ES-I3 (cell line): ENCODE data around the gene TAS1R3.

ENCODE experiments used
- H3K36me3 ChIP-seq: 2 replicates; pipeline ENCODE4 v1.6.1; 2013; ENCODE audit warnings: mild to moderate bottlenecking, low read length, control low read depth, moderate library complexity; ENCODE audit not compliant: insufficient read depth
- H3K4me1 ChIP-seq: 2 replicates; pipeline ENCODE4 v1.6.1; 2013; ENCODE audit warnings: mild to moderate bottlenecking, control low read depth, low read length; ENCODE audit not compliant: insufficient read depth
- H3K9ac ChIP-seq: 2 replicates; pipeline ENCODE4 v1.6.1; 2013; ENCODE audit warnings: low read depth, mild to moderate bottlenecking, low read length, moderate library complexity
- H3K9me3 ChIP-seq: 2 replicates; pipeline ENCODE4 v1.6.1; 2013; ENCODE audit warnings: mild to moderate bottlenecking, low read length, moderate library complexity; ENCODE audit not compliant: control insufficient read depth, insufficient read depth

Gene TAS1R3

DNA sequence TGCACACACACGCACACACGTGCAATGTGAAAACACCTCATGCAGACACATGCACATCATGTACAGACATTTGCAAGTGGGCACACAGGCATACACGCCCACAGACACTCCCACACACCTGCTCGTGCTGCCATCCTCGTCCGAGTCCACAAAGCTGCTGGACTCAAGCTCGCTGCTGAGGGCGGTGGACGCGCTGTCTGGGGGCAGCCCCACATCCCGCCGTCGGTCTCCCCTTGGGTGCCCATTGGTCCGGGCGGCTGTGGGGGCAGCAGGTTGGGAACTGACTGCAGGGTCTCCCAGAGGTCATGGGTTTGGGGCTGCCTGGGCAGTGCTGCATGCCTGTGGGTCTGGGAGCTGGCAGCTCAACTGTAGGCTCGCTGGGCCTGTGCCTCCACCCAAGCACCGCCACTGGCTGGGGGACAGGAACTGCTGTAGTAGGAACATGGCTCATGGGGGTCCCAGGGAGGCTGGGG, 10.5 kb downstream of the TAS1R3 start:
- 0 out of 2 replicates have a peak, but pooled peaks cover 6% of the 10 kb centered on the region for H3K36me3 ChIP-seq
- H3K9me3 ChIP-seq, result no peaks in the 10 kb centered on the region
- H3K9ac ChIP-seq, result no peak overlapping the region
- no peaks in the 10 kb centered on the region for H3K4me1 ChIP-seq

DNA sequence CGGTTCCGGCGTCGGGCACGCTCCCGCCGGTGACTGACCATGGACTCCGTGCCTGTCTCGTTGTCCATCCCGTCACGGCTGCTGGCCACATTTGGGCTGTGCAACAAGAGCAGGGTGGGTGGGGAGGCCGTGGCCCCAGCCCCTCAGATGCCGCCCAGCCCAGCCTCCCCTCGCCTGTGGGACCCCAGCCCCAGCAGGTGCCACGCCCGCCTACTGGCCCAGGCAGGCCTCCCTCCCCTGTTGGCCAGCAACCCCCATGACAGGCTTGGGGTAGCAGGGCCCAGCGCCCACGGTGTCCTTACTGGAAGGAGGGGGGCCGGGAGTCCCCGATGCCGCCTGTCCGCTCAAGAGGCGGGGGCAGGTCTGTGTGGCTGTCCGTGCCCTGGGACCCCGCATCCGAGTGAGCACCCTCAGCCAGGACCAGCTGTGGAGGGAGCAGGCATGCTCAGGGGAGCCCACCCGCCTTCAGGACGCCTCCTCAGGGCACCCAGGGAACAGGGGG, 11.0 kb downstream of the TAS1R3 start:
- Histone ChIP-seq H3K36me3 (0 out of 2 replicates have a peak, but pooled peaks cover 6% of the 10 kb centered on the region), H3K4me1 (no peaks in the 10 kb centered on the region), H3K9ac (no peak overlapping the region), H3K9me3 (no peaks in the 10 kb centered on the region)

DNA sequence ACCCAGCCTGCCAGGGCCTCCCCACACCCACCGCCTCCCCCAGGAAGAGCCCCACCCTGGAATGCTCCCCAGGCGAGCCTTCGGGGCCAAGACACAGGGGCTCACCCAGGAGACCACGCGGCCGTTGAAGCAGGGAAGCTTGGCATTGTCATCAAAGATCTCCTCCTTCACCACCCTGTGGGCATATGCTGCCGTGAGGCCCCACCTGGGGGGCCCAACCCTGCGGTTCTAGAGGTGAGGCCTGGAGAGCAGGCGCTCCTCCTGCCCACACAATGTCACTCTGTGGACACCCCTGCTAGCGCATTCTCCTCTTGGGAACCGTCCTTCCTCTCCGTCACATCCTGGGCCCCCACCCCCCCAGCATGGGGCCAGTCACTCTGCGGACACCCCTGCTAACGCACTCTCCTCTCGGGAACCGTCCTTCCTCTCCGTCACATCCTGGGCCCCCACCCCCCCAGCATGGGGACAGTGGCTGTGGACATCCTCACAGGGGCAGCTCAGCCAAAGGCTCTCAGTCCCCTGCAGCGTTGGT, 11.6 kb downstream of the TAS1R3 start:
- H3K9me3 ChIP-seq, result no peaks in the 10 kb centered on the region
- 0 out of 2 replicates have a peak, but pooled peaks cover 6% of the 10 kb centered on the region for H3K36me3 ChIP-seq
- H3K4me1 ChIP-seq, result no peaks in the 10 kb centered on the region
- no peak overlapping the region for H3K9ac ChIP-seq

DNA sequence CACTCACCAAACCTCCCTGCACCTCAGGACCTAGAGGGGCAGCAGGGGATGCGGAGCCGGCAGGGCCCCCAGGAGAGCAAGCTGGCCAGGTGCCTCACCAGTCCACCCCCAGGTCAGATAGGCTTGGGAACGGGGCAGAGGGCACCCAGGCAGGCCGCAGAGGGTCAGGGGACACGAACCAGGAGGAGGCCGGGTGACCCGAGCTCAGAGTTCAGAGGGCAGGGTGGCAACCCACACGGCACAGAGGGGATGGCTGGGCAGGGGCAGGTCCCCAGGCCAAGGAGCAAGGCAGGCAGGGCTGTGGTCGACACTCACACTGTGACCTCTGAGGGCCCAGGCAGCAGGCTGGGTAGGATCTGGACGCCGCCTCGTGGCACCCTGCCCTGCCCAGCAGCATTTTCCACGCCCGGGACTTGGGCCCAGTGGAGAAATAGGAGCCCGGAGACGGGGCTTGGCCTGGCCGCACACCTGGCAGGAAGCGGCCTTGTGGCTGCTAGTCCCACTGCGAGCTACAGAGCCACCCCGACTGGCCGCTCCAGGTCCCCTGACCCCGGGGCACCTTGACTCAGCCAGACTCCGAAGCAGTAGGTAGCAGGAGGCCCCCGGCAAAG, 12.8 kb downstream of the TAS1R3 start:
- Histone ChIP-seq H3K4me1 (no peaks in the 10 kb centered on the region), H3K9me3 (no peaks in the 10 kb centered on the region), H3K9ac (no peak overlapping the region), H3K36me3 (0 out of 2 replicates have a peak, but pooled peaks cover 6% of the 10 kb centered on the region)

DNA sequence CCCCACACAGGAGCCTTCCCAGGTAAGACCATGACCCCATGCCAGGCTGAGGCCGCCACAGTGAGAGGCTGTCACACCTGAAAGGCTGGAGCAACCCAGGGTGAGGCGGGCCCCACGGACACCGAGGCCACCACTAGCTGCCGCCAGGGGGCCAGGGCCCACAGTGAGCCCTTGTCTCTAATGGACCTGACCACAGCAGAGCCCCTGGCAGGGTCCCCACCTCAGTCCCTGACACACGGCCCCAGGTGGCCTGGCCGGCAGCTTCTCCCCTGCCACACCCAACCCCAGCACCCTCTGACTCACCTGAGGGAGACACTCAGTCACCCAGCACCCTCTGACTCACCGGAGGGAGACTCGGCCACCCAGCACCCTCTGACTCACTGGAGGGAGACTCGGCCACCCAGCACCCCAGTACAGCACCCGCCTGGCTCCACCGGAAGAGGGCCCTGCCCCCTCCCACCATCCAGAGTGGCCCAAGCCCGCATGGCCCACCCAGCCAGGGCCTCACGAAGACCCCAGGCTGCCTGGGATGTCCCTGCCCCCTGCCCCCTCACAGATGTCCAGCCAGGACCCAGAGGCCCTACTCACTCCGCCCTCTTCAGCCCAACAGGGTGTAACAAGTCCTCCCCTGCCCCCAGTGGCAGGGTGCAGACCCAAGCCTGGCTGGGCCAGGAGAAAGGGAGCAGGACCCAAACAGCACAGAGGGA, 13.7 kb downstream of the TAS1R3 start:
- 0 out of 2 replicates have a peak, but pooled peaks cover 6% of the 10 kb centered on the region for H3K36me3 ChIP-seq
- no peaks in the 10 kb centered on the region for H3K4me1 ChIP-seq
- H3K9me3 ChIP-seq, result no peaks in the 10 kb centered on the region
- H3K9ac ChIP-seq, result no peak overlapping the region; the same call in 1 of the 2 replicates

DNA sequence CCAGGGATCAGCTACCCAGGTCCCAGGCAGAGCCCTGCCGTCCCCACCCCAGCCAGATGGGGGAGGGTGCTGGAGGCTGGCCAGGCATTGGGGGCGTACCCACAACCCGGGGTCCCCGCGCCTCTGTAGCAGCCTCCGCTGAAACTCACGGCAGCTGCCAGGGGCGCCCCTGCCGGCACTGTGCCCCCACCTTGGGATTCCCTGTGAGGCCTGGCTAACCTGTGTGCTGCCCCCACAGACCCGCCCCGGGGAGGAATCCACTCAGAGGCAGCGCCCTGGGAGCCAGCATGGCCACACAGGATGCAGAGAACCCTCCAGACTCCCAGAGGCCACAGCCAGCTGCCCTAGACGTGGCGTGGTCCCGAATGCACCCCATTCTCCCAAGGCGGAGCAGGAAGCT, 14.3 kb downstream of the TAS1R3 start:
- H3K4me1 ChIP-seq, result no peaks in the 10 kb centered on the region
- H3K9me3 ChIP-seq, result no peaks in the 10 kb centered on the region
- H3K36me3 ChIP-seq, result 0 out of 2 replicates have a peak, but pooled peaks cover 6% of the 10 kb centered on the region
- no peak overlapping the region for H3K9ac ChIP-seq

DNA sequence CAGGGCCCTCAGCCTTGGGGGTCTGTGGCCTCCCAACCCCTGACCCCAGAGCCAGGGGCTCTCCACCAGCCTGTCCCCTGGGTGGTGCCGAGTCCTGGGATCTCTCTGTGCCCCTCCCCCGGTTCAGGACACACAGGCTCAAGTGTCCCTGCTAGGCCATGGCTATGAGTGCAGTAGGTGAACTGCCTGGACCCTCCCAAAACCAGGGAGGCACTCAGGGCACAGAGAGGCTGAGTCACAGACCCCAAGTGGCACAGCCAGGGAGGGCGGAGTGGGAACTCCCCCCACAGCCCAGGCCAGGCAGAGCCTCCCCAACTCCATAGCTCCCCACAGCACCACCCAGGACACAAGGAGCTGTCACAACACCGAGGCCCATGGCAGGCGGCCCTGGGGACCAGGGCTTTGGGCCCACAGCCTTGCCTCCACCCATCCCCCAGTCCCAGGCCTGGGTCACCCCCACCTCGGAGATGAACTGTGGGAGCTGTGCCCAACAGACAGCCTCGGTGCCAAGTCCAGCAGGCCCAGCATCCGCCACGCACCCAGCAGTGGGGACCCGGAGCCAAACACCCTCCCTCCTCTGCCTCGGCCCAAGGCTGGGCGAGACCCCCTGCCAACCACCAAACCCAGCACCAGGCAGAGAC, 14.9 kb downstream of the TAS1R3 start:
- Histone ChIP-seq H3K36me3 (0 out of 2 replicates have a peak, but pooled peaks cover 6% of the 10 kb centered on the region), H3K9ac (no peak overlapping the region), H3K4me1 (no peaks in the 10 kb centered on the region), H3K9me3 (no peaks in the 10 kb centered on the region)

DNA sequence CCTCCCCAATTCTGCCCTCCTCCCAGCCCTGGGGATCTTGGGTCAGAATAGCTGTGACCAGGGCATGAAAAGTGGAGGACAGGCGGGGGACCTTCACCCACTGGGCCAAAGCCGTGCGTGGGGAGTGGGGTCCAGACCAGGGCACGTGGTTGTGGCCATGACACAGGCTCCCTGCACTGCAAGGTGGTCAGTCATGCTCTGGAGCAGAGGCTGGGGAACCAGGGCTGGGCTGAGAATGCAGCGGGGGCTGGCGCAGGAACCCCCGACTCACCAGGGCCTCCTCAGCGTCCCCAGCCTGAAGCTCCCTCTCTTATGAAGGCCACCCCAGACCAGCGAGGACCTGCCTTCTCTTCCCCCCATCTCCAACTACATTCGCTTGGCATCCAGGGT, 15.4 kb downstream of the TAS1R3 start:
- H3K36me3 ChIP-seq, result 0 out of 2 replicates have a peak, but pooled peaks cover under 1% of the 10 kb centered on the region
- H3K9ac ChIP-seq, result no peak overlapping the region
- no peaks in the 10 kb centered on the region for H3K4me1 ChIP-seq

DNA sequence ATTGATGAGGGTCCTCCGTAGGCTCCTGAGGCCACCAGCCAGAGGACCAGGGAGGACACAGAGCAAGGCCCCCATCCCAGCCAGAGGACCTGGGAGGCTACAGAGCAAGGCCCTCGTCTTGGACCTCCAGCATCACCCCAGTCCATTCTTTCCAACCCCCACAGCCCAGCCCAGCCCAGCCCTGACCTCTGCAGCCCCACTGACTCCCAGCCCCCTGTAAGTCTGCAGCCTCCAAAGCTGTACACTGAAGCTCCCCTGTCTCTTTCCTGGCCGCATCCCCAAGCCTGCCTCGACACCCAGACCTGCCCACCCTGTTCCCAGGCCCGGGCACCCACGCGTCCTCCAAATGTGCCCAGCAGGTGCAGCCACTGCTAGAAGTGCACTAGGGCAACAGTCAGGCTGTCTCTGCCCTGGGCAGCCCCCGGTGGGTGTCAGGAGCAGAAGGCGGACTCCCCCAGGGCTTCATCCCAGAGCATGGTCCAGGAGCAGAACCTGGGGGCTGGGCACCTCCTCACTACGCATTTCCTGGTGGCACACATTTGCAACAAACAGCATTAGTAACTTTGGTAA, 16.0 kb downstream of the TAS1R3 start:
- Histone ChIP-seq H3K9me3 (no peaks in the 10 kb centered on the region), H3K4me1 (no peaks in the 10 kb centered on the region; the same call in 1 of the 2 replicates), H3K36me3 (no peaks in the 10 kb centered on the region), H3K9ac (peak overlapping the region; percentile 76; the same call in 1 of the 2 replicates)

More for the DNA sequence above, 15.4 kb downstream of the TAS1R3 start:
- no peaks in the 10 kb centered on the region for H3K9me3 ChIP-seq

DNA sequence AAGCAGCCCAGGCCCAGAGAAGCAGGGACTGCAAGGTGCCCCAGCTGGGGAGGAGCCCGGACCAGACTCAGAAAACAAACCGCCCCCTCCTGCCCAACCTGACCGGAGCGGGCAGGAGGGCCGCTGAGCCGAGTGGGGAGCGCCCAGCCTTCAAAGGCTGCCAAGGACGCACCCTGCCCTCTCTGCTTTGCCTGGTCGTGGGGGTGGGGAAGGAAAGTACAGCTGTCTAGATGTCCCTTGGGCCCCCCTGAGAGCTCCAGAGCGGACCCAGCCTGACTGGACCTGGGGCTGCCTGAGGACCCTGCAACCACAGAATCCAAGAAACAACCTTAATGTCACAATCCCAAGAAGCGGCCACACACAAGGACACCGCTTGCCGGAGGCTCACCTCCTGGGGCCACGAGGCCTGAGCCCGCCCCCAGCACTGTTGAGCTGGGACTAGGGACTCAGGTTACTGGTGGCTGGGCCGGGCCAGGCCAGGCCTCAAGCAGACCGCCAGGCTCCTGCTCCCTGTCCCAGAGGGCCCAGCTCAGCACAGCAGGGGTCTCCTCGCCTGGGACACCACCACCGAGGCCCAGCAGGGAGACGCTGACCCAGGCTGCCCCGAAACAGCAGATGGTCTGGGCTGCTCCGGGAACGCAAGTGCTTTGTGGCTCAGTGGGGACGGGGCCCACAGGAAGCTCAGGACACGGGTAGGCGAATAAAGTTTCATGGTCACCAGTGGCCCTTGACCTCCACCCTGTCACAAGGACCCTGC, 16.8 kb downstream of the TAS1R3 start:
- Histone ChIP-seq H3K9me3 (no peaks in the 10 kb centered on the region), H3K9ac (peak overlapping the region; percentile 76; the same call in 1 of the 2 replicates), H3K36me3 (no peaks in the 10 kb centered on the region), H3K4me1 (no peaks in the 10 kb centered on the region; the same call in 1 of the 2 replicates)

DNA sequence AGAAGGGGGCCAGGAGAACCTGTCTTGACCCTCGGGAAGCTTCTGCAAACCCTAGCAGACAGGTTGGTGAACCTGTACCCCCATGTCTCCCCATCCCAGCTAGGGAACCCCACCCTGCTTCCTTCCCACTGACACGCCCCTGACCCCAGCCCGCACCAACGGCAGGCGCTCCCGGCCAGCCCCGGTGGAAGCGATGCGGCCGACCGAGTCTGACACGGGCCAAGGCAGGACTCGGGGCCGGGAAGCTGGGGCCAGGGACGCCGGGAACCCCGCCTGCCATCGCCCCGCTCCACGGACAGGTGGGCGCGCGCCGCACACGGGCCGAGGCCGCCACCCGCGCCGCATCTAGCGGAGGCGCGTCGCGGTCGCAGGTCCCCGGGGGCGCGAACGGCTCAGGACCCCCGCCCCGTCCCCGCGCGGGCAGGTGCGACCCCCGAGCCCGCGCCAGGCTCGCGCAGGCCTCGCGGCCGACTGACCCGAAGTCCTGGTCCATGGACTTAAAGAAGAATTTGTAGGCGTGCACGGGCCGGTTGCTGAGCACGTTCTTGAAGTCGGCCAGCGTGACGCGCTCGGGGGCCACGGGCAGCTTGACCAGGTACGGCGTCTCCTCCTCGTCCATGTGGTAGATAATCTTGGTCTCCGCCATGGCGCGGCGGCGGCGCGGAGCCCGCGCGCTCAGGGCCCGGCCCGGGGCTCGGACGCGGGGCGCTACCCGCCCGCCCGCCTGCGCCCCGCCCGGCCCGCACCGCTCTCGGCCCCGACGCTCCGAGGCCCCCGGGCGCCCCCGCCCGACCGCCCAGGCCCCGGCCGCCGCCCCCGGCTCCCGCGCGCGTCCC, 17.6 kb downstream of the TAS1R3 start:
- Histone ChIP-seq H3K36me3 (no peaks in the 10 kb centered on the region), H3K9me3 (no peaks in the 10 kb centered on the region), H3K9ac (peak overlapping the region; percentile 76), H3K4me1 (no peaks in the 10 kb centered on the region; the same call in 1 of the 2 replicates)

DNA sequence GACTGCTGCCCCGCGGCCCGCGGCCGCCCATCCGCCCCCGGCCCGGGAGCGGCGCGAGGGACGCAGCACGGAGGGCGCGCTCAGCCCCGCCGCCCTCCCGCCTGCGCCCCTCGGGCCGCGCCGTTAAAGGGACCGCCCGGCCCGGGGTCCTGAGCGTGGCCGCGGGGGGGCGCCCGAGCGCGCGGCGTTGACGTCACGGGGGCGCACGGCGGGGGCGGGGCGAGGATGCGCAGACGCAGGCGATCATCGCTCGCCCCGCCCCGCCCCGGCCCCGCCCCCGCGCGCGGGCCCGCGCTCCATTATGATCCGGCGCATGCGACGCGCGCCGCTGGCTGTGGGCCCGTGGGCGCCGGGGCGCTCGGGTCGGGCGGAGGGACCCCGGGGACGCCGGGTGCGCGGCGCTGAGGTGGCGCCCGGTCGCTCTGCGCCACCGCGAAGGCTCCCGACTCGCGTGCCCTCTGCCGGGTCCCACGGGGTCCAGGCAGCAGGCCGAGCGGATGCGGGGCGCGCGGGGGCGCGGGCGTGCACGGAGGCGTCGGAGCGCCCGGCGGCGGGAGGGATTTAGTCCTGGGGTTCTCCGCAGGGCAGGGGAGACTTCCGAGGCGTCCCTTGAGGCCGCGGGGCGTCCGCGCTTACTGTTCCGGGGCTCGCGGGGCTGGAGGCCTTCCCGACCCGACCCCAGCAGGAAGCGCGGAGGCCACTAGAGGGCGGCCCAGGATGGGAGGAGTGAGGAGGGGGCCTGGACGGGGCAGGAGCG, 18.4 kb downstream of the TAS1R3 start, which contains the start of gene DVL1:
Gene DVL1, minus strand, starts transcription at position 163 of the 757 bp plus-strand sequence. CDS start 353 bp downstream, outside the sequence.
- Histone ChIP-seq H3K9ac (peak within 1 kb of the TSS; percentile 92), H3K36me3 (no peaks in the 10 kb centered on the region), H3K4me1 (no peaks in the 10 kb centered on the region; the same call in 1 of the 2 replicates), H3K9me3 (no peaks in the 10 kb centered on the region)
